ENCODE results near the gene STAT3. TPM values are rescaled to one million over a fixed set of nuclear protein-coding genes. Genes with fewer than 3 reads are reported as not detected.

The STAT3 gene
- total RNA-seq, 2 donors from 2014 or later = 217 to 360 TPM

GRCh38 chr17:42408061-42408460 is 19.8 kb upstream of the STAT3 start:
- H3K27me3 ChIP-seq (replicated peaks; ENCODE audit: insufficient read depth) = no peaks in the 10 kb centered on the region
- peaks cover 20% of the 10 kb centered on the region for H3K36me3 ChIP-seq
- peak overlapping the region; percentile 51 to 94 for H3K27ac ChIP-seq
- ATAC-seq (ENCODE audit: insufficient number of reproducible peaks, low FRiP score, low read depth) = no peak
- TF ChIP-seq CTCF (IDR thresholded peaks at IDR 0.05) = no peak
- no peaks in the 10 kb centered on the region for H3K9me3 ChIP-seq
- DNase-seq (ENCODE audit: low spot score) = no peak
- peak overlapping the region; percentile 7 for H3K4me3 ChIP-seq
- H3K4me1 ChIP-seq (ENCODE audit: control insufficient read depth in 1 of 2, low read depth in 2 of 2) = peaks cover 56 to 81% of the 10 kb centered on the region in 2 donors

DNA sequence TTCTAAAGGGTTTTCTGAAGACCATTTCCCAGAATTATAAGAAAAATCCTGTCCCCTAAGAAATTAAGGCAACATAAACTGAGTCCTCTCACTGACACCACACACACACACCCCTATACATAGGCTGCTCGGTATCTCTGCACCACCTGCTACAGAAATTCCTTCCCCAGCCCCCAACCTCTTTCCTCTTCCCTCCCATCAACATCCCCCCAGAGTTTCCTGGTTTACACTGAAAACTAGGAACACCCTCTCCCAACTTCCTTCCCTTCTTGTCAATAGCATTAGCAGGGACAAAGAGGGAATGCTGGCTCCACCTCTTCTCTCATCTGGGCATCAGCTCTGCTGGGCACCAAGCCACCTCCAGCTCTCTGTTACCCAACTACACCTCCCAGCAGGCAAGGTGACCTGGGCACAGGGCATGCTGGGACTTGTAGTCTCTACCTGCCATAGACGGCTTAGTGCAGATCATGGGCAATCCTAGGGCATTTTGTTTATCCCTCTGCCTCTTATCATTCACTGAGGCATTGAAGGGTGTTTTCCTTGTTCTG is 19.1 kb upstream of the STAT3 start:
- Histone ChIP-seq H3K9me3 (no peaks in the 10 kb centered on the region), H3K4me3 (peak overlapping the region; percentile 7), H3K27ac (peak overlapping the region; percentile 51 to 94), H3K36me3 (peaks cover 20% of the 10 kb centered on the region), H3K27me3 (replicated peaks; ENCODE audit: insufficient read depth) (no peaks in the 10 kb centered on the region), H3K4me1 (ENCODE audit: control insufficient read depth in 1 of 2, low read depth in 2 of 2) (peaks cover 56 to 81% of the 10 kb centered on the region in 2 donors)
- peak; percentile 72 for DNase-seq (ENCODE audit: low spot score)
- no peak for TF ChIP-seq CTCF (IDR thresholded peaks at IDR 0.05)
- peak; percentile 21 for ATAC-seq (ENCODE audit: insufficient number of reproducible peaks, low FRiP score, low read depth)

DNA sequence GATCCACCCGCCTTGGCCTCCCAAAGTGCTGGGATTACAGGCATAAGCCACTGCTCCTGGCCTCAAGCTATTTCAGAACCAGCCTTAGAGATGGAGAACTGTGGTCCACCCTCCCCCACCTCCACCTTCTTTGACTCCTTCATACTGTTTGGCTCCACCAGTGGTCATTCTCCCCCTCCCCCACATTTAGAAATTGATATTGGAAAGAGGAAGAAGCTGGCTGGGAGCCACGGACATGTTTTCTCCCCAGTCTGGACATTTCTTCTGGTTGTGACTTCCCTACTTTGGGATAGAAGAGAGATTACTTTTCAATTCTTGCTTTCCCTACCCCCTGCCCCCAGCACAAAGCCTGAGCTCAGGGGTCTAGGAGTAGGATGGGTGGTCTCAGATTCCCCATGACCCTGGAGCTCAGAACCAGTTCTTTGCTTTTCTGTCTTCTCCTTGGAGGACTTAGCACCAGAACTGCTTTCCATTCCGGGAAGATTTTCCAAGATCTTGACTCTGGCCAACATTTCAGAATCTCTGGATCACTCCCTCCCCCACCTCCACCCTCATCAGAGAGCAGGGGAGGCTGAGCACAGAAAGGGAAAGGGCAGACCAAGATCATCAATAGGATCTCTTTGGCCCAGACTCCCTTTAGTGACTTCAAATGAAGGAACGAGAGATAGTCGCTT is 18.5 kb upstream of the STAT3 start:
- TF ChIP-seq CTCF (IDR thresholded peaks at IDR 0.05) = no peak
- Histone ChIP-seq H3K27me3 (replicated peaks; ENCODE audit: insufficient read depth) (no peaks in the 10 kb centered on the region), H3K4me3 (peak overlapping the region; percentile 10), H3K9me3 (no peaks in the 10 kb centered on the region), H3K27ac (peak overlapping the region; percentile 51 to 94), H3K4me1 (ENCODE audit: control insufficient read depth in 1 of 2, low read depth in 2 of 2) (peaks cover 52 to 77% of the 10 kb centered on the region in 2 donors), H3K36me3 (peaks cover 20% of the 10 kb centered on the region)
- no peak for ATAC-seq (ENCODE audit: insufficient number of reproducible peaks, low FRiP score, low read depth)
- DNase-seq (ENCODE audit: low spot score) = no peak

GRCh38 chr17:42405963-42406495 is 17.8 kb upstream of the STAT3 start:
- DNase-seq (ENCODE audit: low spot score) = no peak
- peaks cover 45 to 69% of the 10 kb centered on the region in 2 donors for H3K4me1 ChIP-seq (ENCODE audit: control insufficient read depth in 1 of 2, low read depth in 2 of 2)
- TF ChIP-seq CTCF (IDR thresholded peaks at IDR 0.05) = peak; percentile 77
- H3K4me3 ChIP-seq = no peak overlapping the region
- H3K27me3 ChIP-seq (replicated peaks; ENCODE audit: insufficient read depth) = no peaks in the 10 kb centered on the region
- peaks cover 20% of the 10 kb centered on the region for H3K36me3 ChIP-seq
- no peaks in the 10 kb centered on the region for H3K9me3 ChIP-seq
- peak; percentile 42 for ATAC-seq (ENCODE audit: insufficient number of reproducible peaks, low FRiP score, low read depth)
- peak overlapping the region; percentile 9 to 94 for H3K27ac ChIP-seq

- no peak for DNase-seq (ENCODE audit: low spot score)
- Histone ChIP-seq H3K4me3 (no peak overlapping the region), H3K27ac (no peak overlapping the region), H3K36me3 (peaks cover 20% of the 10 kb centered on the region), H3K27me3 (replicated peaks; ENCODE audit: insufficient read depth) (no peaks in the 10 kb centered on the region), H3K9me3 (no peaks in the 10 kb centered on the region), H3K4me1 (ENCODE audit: control insufficient read depth in 1 of 2, low read depth in 2 of 2) (peaks cover 39 to 60% of the 10 kb centered on the region in 2 donors)
- ATAC-seq (ENCODE audit: insufficient number of reproducible peaks, low FRiP score, low read depth) = no peak
- no peak for TF ChIP-seq CTCF (IDR thresholded peaks at IDR 0.05)
Observed at GRCh38 chr17:42405076-42405475, 16.8 kb upstream of the STAT3 start.
